ENCODE measurements around the gene KCNJ5. TPM values are rescaled to one million over a fixed set of nuclear protein-coding genes. Genes with fewer than 3 reads are reported as not detected.

Gene KCNJ5
- total and polyA plus RNA-seq, 2 experiments from 2014 or later: not detected

DNA sequence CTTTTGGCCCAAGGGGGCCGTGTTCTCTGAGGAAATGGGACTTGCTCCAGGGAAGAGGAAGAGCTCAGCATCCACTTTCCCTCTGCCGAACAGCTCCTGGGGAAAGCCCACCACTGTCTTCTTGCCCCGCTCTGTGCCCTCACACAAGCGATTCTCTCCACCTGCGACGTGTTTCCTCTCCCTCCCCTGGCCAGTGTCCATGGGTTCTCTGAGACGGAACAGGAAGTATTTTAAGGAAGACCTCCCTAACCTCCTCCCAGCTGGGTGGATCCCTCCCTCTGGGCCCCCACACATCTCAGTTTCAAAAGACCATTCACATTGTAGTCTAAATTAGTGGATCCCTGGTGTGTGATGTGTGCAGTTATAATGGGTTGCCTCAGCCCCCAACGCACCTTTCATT, 50.0 kb downstream of the KCNJ5 start:
- peaks cover 19% of the 10 kb centered on the region for H3K4me1 Mint-ChIP-seq
- Histone ChIP-seq H4K20me1 (replicated peaks; ENCODE audit: insufficient read depth) (no peaks in the 10 kb centered on the region), H3K9me2 (ENCODE audit: insufficient read depth) (no peaks in the 10 kb centered on the region), H3K4me1 (ENCODE audit: insufficient read depth) (peaks cover 8% of the 10 kb centered on the region), H3K27ac (ENCODE audit: low read depth) (no peak overlapping the region), H3K36me3 (ENCODE audit: insufficient read depth) (no peaks in the 10 kb centered on the region), H2AFZ (peak overlapping the region; percentile 90; the same call in 1 of the 2 replicates), H3F3A (replicated peaks; ENCODE audit: low read depth) (no peaks in the 10 kb centered on the region), H3K4me3 (no peak overlapping the region), H3K27me3 (ENCODE audit: insufficient read depth) (no peaks in the 10 kb centered on the region), H3K4me2 (no peak overlapping the region), H3K79me2 (replicated peaks; ENCODE audit: insufficient read depth) (no peaks in the 10 kb centered on the region)
- no peaks in the 10 kb centered on the region for H3K36me3 Mint-ChIP-seq (ENCODE audit: low read depth)
- H3K27ac Mint-ChIP-seq: no peak overlapping the region
- ATAC-seq (no peak), DNase-seq (ENCODE audit: low spot score) (no peak)
- H3K4me3 Mint-ChIP-seq: no peak overlapping the region
- H3K27me3 Mint-ChIP-seq (ENCODE audit: insufficient read depth, low read depth, poor library complexity): peaks cover 10% of the 10 kb centered on the region
- no peak for TF ChIP-seq CREB1 (CRISPR knock-in tag; IDR thresholded peaks at IDR 0.05; ENCODE audit: low read depth)
- TF ChIP-seq, protein P1, sequence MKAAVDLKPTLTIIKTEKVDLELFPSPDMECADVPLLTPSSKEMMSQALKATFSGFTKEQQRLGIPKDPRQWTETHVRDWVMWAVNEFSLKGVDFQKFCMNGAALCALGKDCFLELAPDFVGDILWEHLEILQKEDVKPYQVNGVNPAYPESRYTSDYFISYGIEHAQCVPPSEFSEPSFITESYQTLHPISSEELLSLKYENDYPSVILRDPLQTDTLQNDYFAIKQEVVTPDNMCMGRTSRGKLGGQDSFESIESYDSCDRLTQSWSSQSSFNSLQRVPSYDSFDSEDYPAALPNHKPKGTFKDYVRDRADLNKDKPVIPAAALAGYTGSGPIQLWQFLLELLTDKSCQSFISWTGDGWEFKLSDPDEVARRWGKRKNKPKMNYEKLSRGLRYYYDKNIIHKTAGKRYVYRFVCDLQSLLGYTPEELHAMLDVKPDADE (IDR thresholded peaks at IDR 0.05): no peak
- no peak for TF ChIP-seq EZH2 (IDR thresholded peaks at IDR 0.05; ENCODE audit: low read depth, unreplicated experiment)
- no peak for TF ChIP-seq CTCF (conservative IDR thresholded peaks at IDR 0.05; ENCODE audit: low read depth in 2 of 2)
- TF ChIP-seq NANOG (IDR thresholded peaks at IDR 0.05; ENCODE audit: borderline replicate concordance): no peak
- no peak for TF ChIP-seq POLR2AphosphoS5 (IDR thresholded peaks at IDR 0.05; ENCODE audit: low read depth)
- no peak for TF ChIP-seq EZH2phosphoT487 (IDR thresholded peaks at IDR 0.05; ENCODE audit: unreplicated experiment)
- no peaks in the 10 kb centered on the region; the same call in 2 of the 3 replicates for H3K9me3 Mint-ChIP-seq

DNA sequence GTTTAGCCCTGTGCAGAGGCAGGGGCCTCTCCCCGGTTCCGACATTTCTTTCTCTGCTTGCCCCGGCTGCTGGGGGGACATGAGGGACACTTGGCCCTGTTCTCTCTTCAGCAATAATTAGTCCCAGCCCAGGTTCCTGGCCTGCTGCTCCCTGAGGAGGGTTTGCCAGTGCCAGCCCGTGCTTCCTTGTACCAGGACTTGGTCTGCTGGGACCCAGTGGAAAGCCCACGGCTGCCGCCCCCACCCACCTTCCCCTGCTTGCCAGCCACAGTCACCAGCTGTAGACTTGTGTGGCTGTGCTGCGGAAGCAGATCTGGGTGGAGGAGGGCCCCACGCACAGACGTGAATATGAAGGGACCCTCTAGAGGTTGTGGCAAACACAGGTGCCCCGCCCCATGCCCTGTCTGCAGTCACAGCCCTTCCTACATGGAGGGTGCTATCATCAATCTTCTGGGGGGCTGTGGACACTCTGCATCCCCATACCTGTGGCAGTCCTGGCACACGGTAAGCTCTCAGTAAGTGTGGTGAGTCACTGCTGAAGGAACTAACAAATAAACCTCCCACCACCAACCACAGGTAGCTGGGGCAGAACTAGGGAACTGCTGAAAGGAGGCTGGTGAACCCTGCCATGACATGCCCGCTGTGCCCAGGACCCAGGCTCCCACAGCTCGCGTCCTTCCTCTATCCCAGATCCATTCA, 50.6 kb downstream of the KCNJ5 start:
- no peaks in the 10 kb centered on the region for H3F3A ChIP-seq (replicated peaks; ENCODE audit: low read depth)
- H2AFZ ChIP-seq: no peak overlapping the region
- no peaks in the 10 kb centered on the region for H3K79me2 ChIP-seq (replicated peaks; ENCODE audit: insufficient read depth)
- no peaks in the 10 kb centered on the region for H3K36me3 Mint-ChIP-seq (ENCODE audit: low read depth)
- no peaks in the 10 kb centered on the region for H3K27me3 ChIP-seq (ENCODE audit: insufficient read depth)
- H3K9me2 ChIP-seq (ENCODE audit: insufficient read depth): no peaks in the 10 kb centered on the region
- no peak overlapping the region for H3K27ac ChIP-seq (ENCODE audit: low read depth)
- peaks cover 8% of the 10 kb centered on the region for H3K27me3 Mint-ChIP-seq (ENCODE audit: insufficient read depth, low read depth, poor library complexity)
- H4K20me1 ChIP-seq (replicated peaks; ENCODE audit: insufficient read depth): no peaks in the 10 kb centered on the region
- ATAC-seq (no peak), DNase-seq (ENCODE audit: low spot score) (no peak)
- H3K36me3 ChIP-seq (ENCODE audit: insufficient read depth): no peaks in the 10 kb centered on the region
- H3K4me3 Mint-ChIP-seq: no peak overlapping the region
- H3K9me3 Mint-ChIP-seq: no peaks in the 10 kb centered on the region; the same call in 2 of the 3 replicates
- H3K4me1 Mint-ChIP-seq: peaks cover 13% of the 10 kb centered on the region; the same call in 2 of the 3 replicates
- H3K4me2 ChIP-seq: no peak overlapping the region
- no peak overlapping the region for H3K4me3 ChIP-seq
- H3K4me1 ChIP-seq (ENCODE audit: insufficient read depth): peaks cover 8% of the 10 kb centered on the region
- H3K27ac Mint-ChIP-seq: no peak overlapping the region
- no peak for TF ChIP-seq CREB1 (CRISPR knock-in tag; IDR thresholded peaks at IDR 0.05; ENCODE audit: low read depth)
- no peak for TF ChIP-seq ZNF114 (CRISPR knock-in tag; IDR thresholded peaks at IDR 0.05)
- TF ChIP-seq CTCF (conservative IDR thresholded peaks at IDR 0.05; ENCODE audit: low read depth in 2 of 2): no peak
- TF ChIP-seq EZH2phosphoT487 (IDR thresholded peaks at IDR 0.05; ENCODE audit: unreplicated experiment): no peak
- no peak for TF ChIP-seq POLR2AphosphoS5 (IDR thresholded peaks at IDR 0.05; ENCODE audit: low read depth)
- no peak for TF ChIP-seq NANOG (IDR thresholded peaks at IDR 0.05; ENCODE audit: borderline replicate concordance)
- TF ChIP-seq REST (IDR thresholded peaks at IDR 0.05; ENCODE audit: unreplicated experiment): no peak
- no peak for TF ChIP-seq JUNB (IDR thresholded peaks at IDR 0.05; ENCODE audit: unreplicated experiment)
- TF ChIP-seq EZH2 (IDR thresholded peaks at IDR 0.05; ENCODE audit: low read depth, unreplicated experiment): no peak
- TF ChIP-seq ZNF331 (CRISPR knock-in tag; IDR thresholded peaks at IDR 0.05; ENCODE audit: low read depth): no peak
- TF ChIP-seq, protein P1 (IDR thresholded peaks at IDR 0.05): no peak

Data from GM23338 (cell line).